Measurements from ENCODE around the gene SLC30A2.

- TF ChIP-seq CTCF (IDR thresholded peaks at IDR 0.05) (no peak), POLR2A (IDR thresholded peaks at IDR 0.05) (no peak)
Observed at GRCh38 chr1:26016258-26016952, 29.5 kb downstream of the SLC30A2 start.
